Measurements from ENCODE around the gene LRGUK. TPM values are rescaled to one million over a fixed set of nuclear protein-coding genes. Genes with fewer than 3 reads are reported as not detected.

The LRGUK gene
- total RNA-seq, 1 experiment from 2014 or later: 1.5 TPM

DNA sequence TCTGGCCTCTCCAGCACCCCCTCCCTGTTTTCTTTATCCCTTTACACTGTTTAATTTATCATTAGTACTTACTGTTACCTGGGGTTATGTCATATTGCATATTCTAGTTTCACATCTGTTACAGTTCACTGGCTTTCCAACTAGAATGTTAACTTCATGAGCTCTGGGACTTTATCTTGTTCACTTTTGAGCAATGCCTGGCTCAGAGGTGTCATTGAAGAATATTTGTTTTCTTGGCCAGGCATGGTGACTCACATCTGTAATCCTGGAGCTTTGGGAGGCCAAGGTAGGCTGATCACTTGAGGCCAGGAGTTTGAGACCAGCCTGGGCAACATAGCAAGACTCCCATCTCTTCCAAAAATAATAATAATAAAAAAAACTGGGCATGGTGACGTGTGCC lies 40.7 kb downstream of the LRGUK start:
- H3K56ac ChIP-seq (ENCODE audit: insufficient read length, low read depth, low read length): no peak overlapping the region
- no peak overlapping the region for H2AK5ac ChIP-seq (ENCODE audit: insufficient read length, low read length)
- Mint-ChIP-seq H3K4me1 (no peaks in the 10 kb centered on the region), H3K36me3 (ENCODE audit: insufficient read depth in 1 of 3, low read depth in 3 of 3) (no peaks in the 10 kb centered on the region; a peak in 1 of 7 replicates), H3K27me3 (ENCODE audit: low read depth) (no peaks in the 10 kb centered on the region), H3K4me3 (no peak overlapping the region), H3K27ac (no peak overlapping the region), H3K9me3 (no peaks in the 10 kb centered on the region)
- TF ChIP-seq, protein P1, sequence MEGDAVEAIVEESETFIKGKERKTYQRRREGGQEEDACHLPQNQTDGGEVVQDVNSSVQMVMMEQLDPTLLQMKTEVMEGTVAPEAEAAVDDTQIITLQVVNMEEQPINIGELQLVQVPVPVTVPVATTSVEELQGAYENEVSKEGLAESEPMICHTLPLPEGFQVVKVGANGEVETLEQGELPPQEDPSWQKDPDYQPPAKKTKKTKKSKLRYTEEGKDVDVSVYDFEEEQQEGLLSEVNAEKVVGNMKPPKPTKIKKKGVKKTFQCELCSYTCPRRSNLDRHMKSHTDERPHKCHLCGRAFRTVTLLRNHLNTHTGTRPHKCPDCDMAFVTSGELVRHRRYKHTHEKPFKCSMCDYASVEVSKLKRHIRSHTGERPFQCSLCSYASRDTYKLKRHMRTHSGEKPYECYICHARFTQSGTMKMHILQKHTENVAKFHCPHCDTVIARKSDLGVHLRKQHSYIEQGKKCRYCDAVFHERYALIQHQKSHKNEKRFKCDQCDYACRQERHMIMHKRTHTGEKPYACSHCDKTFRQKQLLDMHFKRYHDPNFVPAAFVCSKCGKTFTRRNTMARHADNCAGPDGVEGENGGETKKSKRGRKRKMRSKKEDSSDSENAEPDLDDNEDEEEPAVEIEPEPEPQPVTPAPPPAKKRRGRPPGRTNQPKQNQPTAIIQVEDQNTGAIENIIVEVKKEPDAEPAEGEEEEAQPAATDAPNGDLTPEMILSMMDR (conservative IDR thresholded peaks at IDR 0.05): no peak
- no peak overlapping the region for H2BK15ac ChIP-seq (ENCODE audit: low read depth, low read length)
- no peak overlapping the region for H2BK120ac ChIP-seq (ENCODE audit: low read depth, low read length, poor library complexity, severe bottlenecking)
- no peak overlapping the region for H3K4me2 ChIP-seq (ENCODE audit: insufficient read depth, insufficient read length, low read length)
- no CpG with 5 or more reads among the region's 1 CpG for WGBS (ENCODE audit: extremely low coverage, insufficient read length, low lambda C conversion rate)
- H3K23me2 ChIP-seq (ENCODE audit: insufficient read length, low read depth, low read length, poor library complexity, severe bottlenecking): no peaks in the 10 kb centered on the region
- no peaks in the 10 kb centered on the region for H3K9me3 ChIP-seq (ENCODE audit: control insufficient read depth, low read depth, low read length)
- no peaks in the 10 kb centered on the region for H3K79me1 ChIP-seq (ENCODE audit: insufficient read depth, low read depth, low read length, poor library complexity, severe bottlenecking)
- H3K18ac ChIP-seq (ENCODE audit: insufficient read length, low read depth, low read length): no peak overlapping the region
- no peak overlapping the region for H3T11ph ChIP-seq (ENCODE audit: low read length)
- H4K20me1 ChIP-seq (ENCODE audit: control insufficient read depth, insufficient read depth, insufficient read length): no peaks in the 10 kb centered on the region
- no peak overlapping the region for H2BK5ac ChIP-seq (ENCODE audit: insufficient read length, low read length)
- no peak overlapping the region for H3K9ac ChIP-seq (ENCODE audit: extremely low read depth, insufficient read length, low read length)
- H3K14ac ChIP-seq (ENCODE audit: insufficient read depth, low read length): no peak overlapping the region
- H2BK20ac ChIP-seq (ENCODE audit: low read depth, low read length, poor library complexity, severe bottlenecking): no peak overlapping the region
- H3K23ac ChIP-seq (ENCODE audit: insufficient read length, low read depth, low read length): no peak overlapping the region
- no peak overlapping the region for H3K27ac ChIP-seq (ENCODE audit: insufficient read length, low read depth, low read length)
- H4K5ac ChIP-seq (ENCODE audit: insufficient read length, low read depth, low read length): no peak overlapping the region
- H4K8ac ChIP-seq (replicated peaks; ENCODE audit: insufficient read length, low read depth, low read length): no peak overlapping the region
- H2AFZ ChIP-seq (ENCODE audit: low read length): no peak overlapping the region
- no peaks in the 10 kb centered on the region for H3K79me2 ChIP-seq (ENCODE audit: insufficient read depth, low read length)
- DNase-seq: no peak
- no peaks in the 10 kb centered on the region for H3K27me3 ChIP-seq (ENCODE audit: insufficient read depth, low read length)
- no peaks in the 10 kb centered on the region for H3K4me1 ChIP-seq (ENCODE audit: insufficient read depth, low read length)
- no peak overlapping the region for H3K4ac ChIP-seq (ENCODE audit: low read depth, low read length)
- H2BK12ac ChIP-seq (ENCODE audit: insufficient read length, low read depth, low read length): no peak overlapping the region
- no peak overlapping the region for H4K91ac ChIP-seq (ENCODE audit: insufficient read length, low read depth, low read length)
